K562 (cell line): ENCODE measurements around the gene CD4. TPM values are rescaled to one million over a fixed set of nuclear protein-coding genes. Genes with fewer than 3 reads are reported as not detected.

Experiments
- CC2D1A ChIP-seq: fragments of 450-650 bp; IDR thresholded peaks from 2 replicates; pipeline ENCODE4 v1.6.1; 2017; ENCODE audit warnings: mild to moderate bottlenecking
- GTF2A2 ChIP-seq: IDR thresholded peaks from 2 replicates; pipeline ENCODE4 v1.6.1; 2016; ENCODE audit warnings: mild to moderate bottlenecking, missing genetic modification characterization, missing compliant biosample characterization
- HIVEP1 ChIP-seq: fragments of 250-450 bp; sonication (Bioruptor Pico); IDR thresholded peaks from 2 replicates; pipeline ENCODE4 v1.4.0; 2020; ENCODE audit warnings: mild to moderate bottlenecking
- L3MBTL2 ChIP-seq: fragments of 450-650 bp; IDR thresholded peaks from 2 replicates; pipeline ENCODE4 v1.6.1; 2016; ENCODE audit warnings: mild to moderate bottlenecking, moderate library complexity
- MAZ ChIP-seq, 2 experiments: fragments of 450-650 bp in 1 of 2; sonication (generic) in 1 of 2; formaldehyde crosslinking; IDR thresholded peaks in 1 of 2; conservative IDR thresholded peaks in 1 of 2; 2 replicates each; pipeline versions ENCODE4 v1.4.0 to v1.5.0; 2020; ENCODE audit warnings: mild to moderate bottlenecking in 1 of 2, missing genetic modification reagents in 1 of 2
- NELFE ChIP-seq: IDR thresholded peaks from 2 replicates; pipeline ENCODE4 v1.6.1; 2011; ENCODE audit warnings: mild to moderate bottlenecking; ENCODE audit not compliant: insufficient read depth, insufficient read length
- PCBP2 ChIP-seq: fragments of 200-400 bp; formaldehyde crosslinking; IDR thresholded peaks from 2 replicates; pipeline ENCODE4 v1.6.1; 2018; ENCODE audit warnings: low read length, low read depth, mild to moderate bottlenecking, moderate library complexity; ENCODE audit not compliant: poor library complexity, severe bottlenecking
- PHF20 ChIP-seq: fragments of 450-650 bp; IDR thresholded peaks from 2 replicates; pipeline ENCODE4 v1.6.1; 2018; ENCODE audit not compliant: partially characterized antibody
- STAT5B ChIP-seq: fragments of 250-450 bp; sonication (Bioruptor Pico); IDR thresholded peaks from 2 replicates; pipeline ENCODE4 v1.8.0; 2021; ENCODE audit warnings: mild to moderate bottlenecking, inconsistent platforms
- TARDBP ChIP-seq: fragments of 450-650 bp; IDR thresholded peaks from 2 replicates; pipeline ENCODE4 v1.6.1; 2016
- ZBTB2 ChIP-seq: fragments of 450-650 bp; IDR thresholded peaks from 2 replicates; pipeline ENCODE4 v1.6.1; 2016; ENCODE audit warnings: antibody characterized with exemption
- ZNF518B ChIP-seq: fragments of 250-450 bp; sonication (Bioruptor Pico); IDR thresholded peaks from 2 replicates; pipeline ENCODE4 v1.5.0; 2021; ENCODE audit warnings: mild to moderate bottlenecking, moderate library complexity
- polyA plus RNA-seq, 8 experiments: library from polyadenylated mRNA; depleted of rRNA in 4 of 8; stranded (reverse) in 5 of 8; unstranded in 3 of 8; fragments of >200 nt; fragmentation: Nextera tagmentation in 2 of 8; fragmentation: Illumina TruSeq in 1 of 8; extraction: Ambion mirVana in 2 of 8; extraction: Trizol in 1 of 8; gene quantifications; 2 replicates each; pipeline versions ENCODE4 v1.2.1 to v1.2.3, GENCODE V29; 2011 to 2014; ENCODE audit warnings: inconsistent platforms in 1 of 8, missing spikeins in 1 of 8
- total RNA-seq, 7 experiments: library from RNA; depleted of rRNA in 6 of 7; stranded (reverse); fragments of >200 nt in 6 of 7; fragmentation: Illumina TruSeq in 2 of 7; extraction: Trizol in 2 of 7; gene quantifications; 2 replicates each; pipeline versions ENCODE4 v1.2.1 to v1.2.3, GENCODE V29; 2011 to 2021; ENCODE audit warnings: low replicate concordance in 1 of 7
- TF ChIP-seq, protein P1 (sequence below): fragments of 200-600 bp; sonication (generic); IDR thresholded peaks from one replicate; pipeline ENCODE4 v1.6.1; 2012; ENCODE audit warnings: mild to moderate bottlenecking, low read depth, low read length, inconsistent platforms

The CD4 gene
- total and polyA plus RNA-seq, 9 of the 15 experiments (the other 6 are each of a cell fraction or from before 2014, with no cell fraction given) = 0.06 to 0.27 (median 0.09) TPM; not detected in 5

DNA sequence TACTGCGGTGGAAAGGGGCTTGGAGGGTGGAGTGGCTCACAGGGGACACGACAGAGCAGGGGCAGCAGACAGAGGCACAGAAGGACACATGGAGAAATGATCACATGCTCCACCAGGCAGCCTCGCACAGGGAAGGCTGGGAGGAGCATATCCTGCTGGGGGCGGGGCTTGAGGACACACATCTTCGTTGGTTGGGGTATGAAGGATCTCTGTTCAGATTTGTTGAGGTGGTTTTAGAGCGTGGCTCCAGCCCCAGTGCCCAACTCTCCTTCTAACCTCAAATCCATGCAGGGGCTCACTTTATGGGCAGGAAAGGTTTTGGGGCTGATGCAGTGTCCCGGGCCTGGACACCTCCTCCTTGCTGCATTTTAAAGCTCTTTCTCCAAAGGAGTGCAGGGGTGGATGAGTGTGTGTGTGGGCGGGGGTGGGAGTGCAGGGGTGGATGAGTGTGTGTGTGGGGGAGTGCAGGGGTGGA is 38.1 kb downstream of the CD4 start (continued):
- TF ChIP-seq ZNF518B (CRISPR knock-in tag) (no peak), MAZ (CRISPR knock-in tag; conservative IDR thresholded peaks at IDR 0.05 in 1 of 2, IDR thresholded peaks at IDR 0.05 in 1 of 2) (peak in 1 of 2 experiments; percentile 23; a peak in 1 of 4 replicates), STAT5B (CRISPR knock-in tag) (no peak), PCBP2 (no peak), ZBTB2 (no peak), TARDBP (no peak), CC2D1A (no peak), L3MBTL2 (peak; percentile 57; the same call in 1 of the 2 replicates), PHF20 (peak; percentile 18), NELFE (no peak), GTF2A2 (tag) (no peak), HIVEP1 (CRISPR knock-in tag) (no peak)
- TF ChIP-seq, protein P1, sequence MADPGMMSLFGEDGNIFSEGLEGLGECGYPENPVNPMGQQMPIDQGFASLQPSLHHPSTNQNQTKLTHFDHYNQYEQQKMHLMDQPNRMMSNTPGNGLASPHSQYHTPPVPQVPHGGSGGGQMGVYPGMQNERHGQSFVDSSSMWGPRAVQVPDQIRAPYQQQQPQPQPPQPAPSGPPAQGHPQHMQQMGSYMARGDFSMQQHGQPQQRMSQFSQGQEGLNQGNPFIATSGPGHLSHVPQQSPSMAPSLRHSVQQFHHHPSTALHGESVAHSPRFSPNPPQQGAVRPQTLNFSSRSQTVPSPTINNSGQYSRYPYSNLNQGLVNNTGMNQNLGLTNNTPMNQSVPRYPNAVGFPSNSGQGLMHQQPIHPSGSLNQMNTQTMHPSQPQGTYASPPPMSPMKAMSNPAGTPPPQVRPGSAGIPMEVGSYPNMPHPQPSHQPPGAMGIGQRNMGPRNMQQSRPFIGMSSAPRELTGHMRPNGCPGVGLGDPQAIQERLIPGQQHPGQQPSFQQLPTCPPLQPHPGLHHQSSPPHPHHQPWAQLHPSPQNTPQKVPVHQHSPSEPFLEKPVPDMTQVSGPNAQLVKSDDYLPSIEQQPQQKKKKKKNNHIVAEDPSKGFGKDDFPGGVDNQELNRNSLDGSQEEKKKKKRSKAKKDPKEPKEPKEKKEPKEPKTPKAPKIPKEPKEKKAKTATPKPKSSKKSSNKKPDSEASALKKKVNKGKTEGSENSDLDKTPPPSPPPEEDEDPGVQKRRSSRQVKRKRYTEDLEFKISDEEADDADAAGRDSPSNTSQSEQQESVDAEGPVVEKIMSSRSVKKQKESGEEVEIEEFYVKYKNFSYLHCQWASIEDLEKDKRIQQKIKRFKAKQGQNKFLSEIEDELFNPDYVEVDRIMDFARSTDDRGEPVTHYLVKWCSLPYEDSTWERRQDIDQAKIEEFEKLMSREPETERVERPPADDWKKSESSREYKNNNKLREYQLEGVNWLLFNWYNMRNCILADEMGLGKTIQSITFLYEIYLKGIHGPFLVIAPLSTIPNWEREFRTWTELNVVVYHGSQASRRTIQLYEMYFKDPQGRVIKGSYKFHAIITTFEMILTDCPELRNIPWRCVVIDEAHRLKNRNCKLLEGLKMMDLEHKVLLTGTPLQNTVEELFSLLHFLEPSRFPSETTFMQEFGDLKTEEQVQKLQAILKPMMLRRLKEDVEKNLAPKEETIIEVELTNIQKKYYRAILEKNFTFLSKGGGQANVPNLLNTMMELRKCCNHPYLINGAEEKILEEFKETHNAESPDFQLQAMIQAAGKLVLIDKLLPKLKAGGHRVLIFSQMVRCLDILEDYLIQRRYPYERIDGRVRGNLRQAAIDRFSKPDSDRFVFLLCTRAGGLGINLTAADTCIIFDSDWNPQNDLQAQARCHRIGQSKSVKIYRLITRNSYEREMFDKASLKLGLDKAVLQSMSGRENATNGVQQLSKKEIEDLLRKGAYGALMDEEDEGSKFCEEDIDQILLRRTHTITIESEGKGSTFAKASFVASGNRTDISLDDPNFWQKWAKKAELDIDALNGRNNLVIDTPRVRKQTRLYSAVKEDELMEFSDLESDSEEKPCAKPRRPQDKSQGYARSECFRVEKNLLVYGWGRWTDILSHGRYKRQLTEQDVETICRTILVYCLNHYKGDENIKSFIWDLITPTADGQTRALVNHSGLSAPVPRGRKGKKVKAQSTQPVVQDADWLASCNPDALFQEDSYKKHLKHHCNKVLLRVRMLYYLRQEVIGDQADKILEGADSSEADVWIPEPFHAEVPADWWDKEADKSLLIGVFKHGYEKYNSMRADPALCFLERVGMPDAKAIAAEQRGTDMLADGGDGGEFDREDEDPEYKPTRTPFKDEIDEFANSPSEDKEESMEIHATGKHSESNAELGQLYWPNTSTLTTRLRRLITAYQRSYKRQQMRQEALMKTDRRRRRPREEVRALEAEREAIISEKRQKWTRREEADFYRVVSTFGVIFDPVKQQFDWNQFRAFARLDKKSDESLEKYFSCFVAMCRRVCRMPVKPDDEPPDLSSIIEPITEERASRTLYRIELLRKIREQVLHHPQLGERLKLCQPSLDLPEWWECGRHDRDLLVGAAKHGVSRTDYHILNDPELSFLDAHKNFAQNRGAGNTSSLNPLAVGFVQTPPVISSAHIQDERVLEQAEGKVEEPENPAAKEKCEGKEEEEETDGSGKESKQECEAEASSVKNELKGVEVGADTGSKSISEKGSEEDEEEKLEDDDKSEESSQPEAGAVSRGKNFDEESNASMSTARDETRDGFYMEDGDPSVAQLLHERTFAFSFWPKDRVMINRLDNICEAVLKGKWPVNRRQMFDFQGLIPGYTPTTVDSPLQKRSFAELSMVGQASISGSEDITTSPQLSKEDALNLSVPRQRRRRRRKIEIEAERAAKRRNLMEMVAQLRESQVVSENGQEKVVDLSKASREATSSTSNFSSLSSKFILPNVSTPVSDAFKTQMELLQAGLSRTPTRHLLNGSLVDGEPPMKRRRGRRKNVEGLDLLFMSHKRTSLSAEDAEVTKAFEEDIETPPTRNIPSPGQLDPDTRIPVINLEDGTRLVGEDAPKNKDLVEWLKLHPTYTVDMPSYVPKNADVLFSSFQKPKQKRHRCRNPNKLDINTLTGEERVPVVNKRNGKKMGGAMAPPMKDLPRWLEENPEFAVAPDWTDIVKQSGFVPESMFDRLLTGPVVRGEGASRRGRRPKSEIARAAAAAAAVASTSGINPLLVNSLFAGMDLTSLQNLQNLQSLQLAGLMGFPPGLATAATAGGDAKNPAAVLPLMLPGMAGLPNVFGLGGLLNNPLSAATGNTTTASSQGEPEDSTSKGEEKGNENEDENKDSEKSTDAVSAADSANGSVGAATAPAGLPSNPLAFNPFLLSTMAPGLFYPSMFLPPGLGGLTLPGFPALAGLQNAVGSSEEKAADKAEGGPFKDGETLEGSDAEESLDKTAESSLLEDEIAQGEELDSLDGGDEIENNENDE = no peak
